ENCODE data around the gene ARFGAP1. TPM values are rescaled to one million over a fixed set of nuclear protein-coding genes. Genes with fewer than 3 reads are reported as not detected.
"Not testable (repeated sequence)": the region's sequence is repeated elsewhere in the genome, so short reads cannot be mapped to it uniquely, and the experiment has no call there.

Gene ARFGAP1
- total and polyA plus RNA-seq, 2 donors (not counting 3 experiments of a cell fraction or from before 2014, with no cell fraction given), result 93.7 to 126 TPM

DNA sequence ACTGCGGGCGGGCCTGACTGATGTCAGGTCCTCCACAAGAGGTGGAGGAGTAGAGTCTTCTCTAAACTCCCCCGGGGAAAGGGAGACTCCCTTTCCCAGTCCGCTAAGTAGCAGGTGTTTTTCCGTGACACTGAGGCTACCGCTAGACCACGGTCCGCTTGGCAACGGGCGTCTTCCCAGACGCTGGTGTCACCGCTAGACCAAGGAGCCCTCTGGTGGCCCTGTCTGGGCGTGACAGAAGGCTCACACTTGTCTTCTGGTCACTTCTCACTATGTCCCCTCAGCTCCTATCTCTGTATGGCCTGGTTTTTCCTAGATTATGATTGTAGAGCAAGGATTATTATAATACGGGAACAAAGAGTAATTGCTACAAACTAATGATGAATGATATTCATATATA lies 21.3 kb upstream of the ARFGAP1 start:
- dilution Hi-C loops (cut with MboI; ENCODE audit: extremely low pct_ligation_motif_present, low sequenced_read_pairs), result not testable (repeated sequence)

GRCh38 chr20:63252284-63252711 lies 20.3 kb upstream of the ARFGAP1 start:
- no peak for DNase-seq (ENCODE audit: low read depth, low spot score)
- intact Hi-C loops (cut with micrococcal nuclease) (no loop called here), dilution Hi-C loops (cut with MboI; ENCODE audit: extremely low pct_ligation_motif_present, low sequenced_read_pairs) (no loop called here)
- no peak for FAIRE-seq
- Histone ChIP-seq H3K27ac (ENCODE audit: insufficient read depth, low read depth, low read length) (no peak overlapping the region), H3K4me3 (replicated peaks in 1 of 3; ENCODE audit: insufficient read depth in 1 of 3, low read depth in 1 of 3, low read length in 3 of 3) (no peak overlapping the region), H3K9ac (replicated peaks; ENCODE audit: extremely low read depth, insufficient read depth, low read length) (no peak overlapping the region), H3K79me2 (ENCODE audit: control insufficient read depth, insufficient read depth, low read length) (no peaks in the 10 kb centered on the region), H4K20me1 (replicated peaks; ENCODE audit: control insufficient read depth, extremely low read depth, insufficient read depth, low read length) (no peaks in the 10 kb centered on the region), H3K4me1 (ENCODE audit: control insufficient read depth, extremely low read depth, insufficient read depth, low read length) (no peaks in the 10 kb centered on the region), H3K4me2 (ENCODE audit: insufficient read depth, low read length) (no peak overlapping the region), H3K9me3 (replicated peaks; ENCODE audit: control insufficient read depth, insufficient read depth, low read length) (no peaks in the 10 kb centered on the region), H3K36me3 (ENCODE audit: control insufficient read depth in 2 of 2, extremely low read depth in 1 of 2, insufficient read depth in 2 of 2, low read length in 2 of 2) (no peaks in the 10 kb centered on the region), H3K27me3 (ENCODE audit: control insufficient read depth in 2 of 2, insufficient read depth in 2 of 2, low read length in 2 of 2) (peaks cover 35% of the 10 kb centered on the region in 2 experiments), H2AFZ (ENCODE audit: low read depth, low read length) (no peak overlapping the region), H3K9me1 (replicated peaks; ENCODE audit: control insufficient read depth, extremely low read depth, insufficient read depth, low read length) (no peaks in the 10 kb centered on the region)
- no TSS peak for BruUV-seq (replicated peaks)
- TF ChIP-seq, protein P1, sequence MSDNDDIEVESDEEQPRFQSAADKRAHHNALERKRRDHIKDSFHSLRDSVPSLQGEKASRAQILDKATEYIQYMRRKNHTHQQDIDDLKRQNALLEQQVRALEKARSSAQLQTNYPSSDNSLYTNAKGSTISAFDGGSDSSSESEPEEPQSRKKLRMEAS (IDR thresholded peaks at IDR 0.05; ENCODE audit: insufficient read depth, insufficient read length), result no peak
- ChIA-PET CTCF (interaction anchor here (5.0 kb wide), 1 partner anchor 28 kb away, joined by 36 read pairs; no protein-coding TSS in a partner anchor), POLR2A (no interaction called here)

More for the DNA sequence above, 21.3 kb upstream of the ARFGAP1 start:
- H4K20me1 ChIP-seq (replicated peaks; ENCODE audit: control insufficient read depth, extremely low read depth, insufficient read depth, low read length); BruUV-seq (replicated peaks); FAIRE-seq; H3K36me3 ChIP-seq (ENCODE audit: control insufficient read depth in 2 of 2, extremely low read depth in 1 of 2, insufficient read depth in 2 of 2, low read length in 2 of 2); H3K9me1 ChIP-seq (replicated peaks; ENCODE audit: control insufficient read depth, extremely low read depth, insufficient read depth, low read length); POLR2A ChIA-PET; H3K9me3 ChIP-seq (replicated peaks; ENCODE audit: control insufficient read depth, insufficient read depth, low read length); H3K27ac ChIP-seq (ENCODE audit: insufficient read depth, low read depth, low read length); H2AFZ ChIP-seq (ENCODE audit: low read depth, low read length); DNase-seq (ENCODE audit: low read depth, low spot score); H3K4me2 ChIP-seq (ENCODE audit: insufficient read depth, low read length); H3K9ac ChIP-seq (replicated peaks; ENCODE audit: extremely low read depth, insufficient read depth, low read length); H3K4me1 ChIP-seq (ENCODE audit: control insufficient read depth, extremely low read depth, insufficient read depth, low read length); H3K79me2 ChIP-seq (ENCODE audit: control insufficient read depth, insufficient read depth, low read length); intact Hi-C loops (cut with micrococcal nuclease); H3K4me3 ChIP-seq (replicated peaks in 1 of 3; ENCODE audit: insufficient read depth in 1 of 3, low read depth in 1 of 3, low read length in 3 of 3): not testable (repeated sequence)
- CTCF ChIA-PET, result interaction anchor here (5.0 kb wide), 1 partner anchor 27 kb away, joined by 36 read pairs; no protein-coding TSS in a partner anchor
- H3K27me3 ChIP-seq (ENCODE audit: control insufficient read depth in 2 of 2, insufficient read depth in 2 of 2, low read length in 2 of 2), result peaks cover 30 to 35% of the 10 kb centered on the region in 2 experiments
- TF ChIP-seq, protein P2, sequence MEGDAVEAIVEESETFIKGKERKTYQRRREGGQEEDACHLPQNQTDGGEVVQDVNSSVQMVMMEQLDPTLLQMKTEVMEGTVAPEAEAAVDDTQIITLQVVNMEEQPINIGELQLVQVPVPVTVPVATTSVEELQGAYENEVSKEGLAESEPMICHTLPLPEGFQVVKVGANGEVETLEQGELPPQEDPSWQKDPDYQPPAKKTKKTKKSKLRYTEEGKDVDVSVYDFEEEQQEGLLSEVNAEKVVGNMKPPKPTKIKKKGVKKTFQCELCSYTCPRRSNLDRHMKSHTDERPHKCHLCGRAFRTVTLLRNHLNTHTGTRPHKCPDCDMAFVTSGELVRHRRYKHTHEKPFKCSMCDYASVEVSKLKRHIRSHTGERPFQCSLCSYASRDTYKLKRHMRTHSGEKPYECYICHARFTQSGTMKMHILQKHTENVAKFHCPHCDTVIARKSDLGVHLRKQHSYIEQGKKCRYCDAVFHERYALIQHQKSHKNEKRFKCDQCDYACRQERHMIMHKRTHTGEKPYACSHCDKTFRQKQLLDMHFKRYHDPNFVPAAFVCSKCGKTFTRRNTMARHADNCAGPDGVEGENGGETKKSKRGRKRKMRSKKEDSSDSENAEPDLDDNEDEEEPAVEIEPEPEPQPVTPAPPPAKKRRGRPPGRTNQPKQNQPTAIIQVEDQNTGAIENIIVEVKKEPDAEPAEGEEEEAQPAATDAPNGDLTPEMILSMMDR (IDR thresholded peaks at IDR 0.05; ENCODE audit: extremely low read depth in 1 of 2, insufficient read depth in 1 of 2, low read depth in 1 of 2, low read length in 2 of 2), result peak in 1 of 2 donors; percentile 14
